GM21723 (cell line): Measurements from ENCODE around the gene NEGR1.

Experiments used
- ATAC-seq: cut with Tn5 transposase; IDR thresholded peaks from one replicate; pipeline ENCODE4 v1.9.1; 2021; ENCODE audit warnings: mild to moderate bottlenecking, moderate library complexity; ENCODE audit not compliant: unreplicated experiment

The NEGR1 gene

GRCh38 chr1:71649608-71650007 lies 632.7 kb downstream of the NEGR1 start:
- ATAC-seq = no peak

GRCh38 chr1:71647513-71648300 lies 634.6 kb downstream of the NEGR1 start:
- no peak for ATAC-seq

GRCh38 chr1:71645015-71645414 lies 637.3 kb downstream of the NEGR1 start:
- ATAC-seq = no peak

- no peak for ATAC-seq
Observed at GRCh38 chr1:71641903-71642302, 640.4 kb downstream of the NEGR1 start.

GRCh38 chr1:71640998-71641397 lies 641.3 kb downstream of the NEGR1 start:
- no peak for ATAC-seq

- ATAC-seq = no peak
Observed at GRCh38 chr1:71640116-71640515, 642.2 kb downstream of the NEGR1 start.

GRCh38 chr1:71638081-71638766 lies 644.1 kb downstream of the NEGR1 start:
- no peak for ATAC-seq

GRCh38 chr1:71635568-71635967 lies 646.8 kb downstream of the NEGR1 start:
- no peak for ATAC-seq

GRCh38 chr1:71634159-71634558 lies 648.2 kb downstream of the NEGR1 start:
- ATAC-seq = no peak

- ATAC-seq = no peak
Observed at GRCh38 chr1:71630073-71630472, 652.3 kb downstream of the NEGR1 start.

GRCh38 chr1:71625004-71625403 lies 657.3 kb downstream of the NEGR1 start:
- no peak for ATAC-seq

GRCh38 chr1:71623888-71624287 lies 658.5 kb downstream of the NEGR1 start:
- no peak for ATAC-seq

GRCh38 chr1:71621785-71622184 lies 660.6 kb downstream of the NEGR1 start:
- ATAC-seq = no peak

- no peak for ATAC-seq
Observed at GRCh38 chr1:71618766-71619530, 663.4 kb downstream of the NEGR1 start.

- no peak for ATAC-seq
Observed at GRCh38 chr1:71618191-71618590, 664.1 kb downstream of the NEGR1 start.

- no peak for ATAC-seq
Observed at GRCh38 chr1:71610476-71610875, 671.9 kb downstream of the NEGR1 start.

GRCh38 chr1:71603044-71603776 lies 679.1 kb downstream of the NEGR1 start:
- no peak for ATAC-seq

- no peak for ATAC-seq
Observed at GRCh38 chr1:71600023-71600422, 682.3 kb downstream of the NEGR1 start.

GRCh38 chr1:71599306-71599705 lies 683.0 kb downstream of the NEGR1 start:
- ATAC-seq = no peak

GRCh38 chr1:71593523-71593922 lies 688.8 kb downstream of the NEGR1 start:
- no peak for ATAC-seq
